HepG2 (cell line): ENCODE measurements around the gene PXDC1. TPM values are rescaled to one million over a fixed set of nuclear protein-coding genes. Genes with fewer than 3 reads are reported as not detected.

Source experiments
- DMTF1 ChIP-seq: sonication (generic); formaldehyde crosslinking; IDR thresholded peaks from 2 replicates; pipeline ENCODE4 v1.4.0; 2020; ENCODE audit warnings: mild to moderate bottlenecking, missing genetic modification reagents
- FOXA1 ChIP-seq, 2 experiments: fragments of 450-650 bp in 1 of 2; sonication (generic) in 1 of 2; formaldehyde crosslinking in 1 of 2; IDR thresholded peaks; 2 replicates each; pipeline versions ENCODE4 v1.4.0 to v1.6.1; 2016 to 2020; ENCODE audit warnings: missing genetic modification reagents in 1 of 2
- HES4 ChIP-seq: sonication (generic); formaldehyde crosslinking; IDR thresholded peaks from 2 replicates; pipeline ENCODE4 v1.9.0; 2021; ENCODE audit warnings: mild to moderate bottlenecking, missing genetic modification reagents, borderline replicate concordance
- HOXA3 ChIP-seq: sonication (generic); formaldehyde crosslinking; IDR thresholded peaks from 2 replicates; pipeline ENCODE4 v1.5.0; 2020; ENCODE audit warnings: missing genetic modification reagents
- ISL2 ChIP-seq: sonication (generic); formaldehyde crosslinking; IDR thresholded peaks from 2 replicates; pipeline ENCODE4 v1.5.0; 2020; ENCODE audit warnings: missing genetic modification reagents
- MIER2 ChIP-seq: IDR thresholded peaks from 2 replicates; pipeline ENCODE4 v1.6.1; 2016; ENCODE audit warnings: missing biosample characterization, missing genetic modification reagents
- MLX ChIP-seq: IDR thresholded peaks from 2 replicates; pipeline ENCODE4 v1.6.1; 2016
- NFKB2 ChIP-seq: sonication (generic); formaldehyde crosslinking; IDR thresholded peaks from 2 replicates; pipeline ENCODE4 v1.4.0; 2020; ENCODE audit warnings: missing genetic modification reagents, borderline replicate concordance
- PHF20 ChIP-seq: sonication (generic); formaldehyde crosslinking; IDR thresholded peaks from 2 replicates; pipeline ENCODE4 v1.5.0; 2020; ENCODE audit warnings: mild to moderate bottlenecking, missing genetic modification reagents
- RFX5 ChIP-seq: IDR thresholded peaks from 2 replicates; pipeline ENCODE4 v1.6.1; 2011; ENCODE audit warnings: low read depth, low read length, improper control_type of control experiment
- TCF12 ChIP-seq, 2 experiments: fragments of 450-650 bp in 1 of 2; sonication (generic) in 1 of 2; formaldehyde crosslinking in 1 of 2; IDR thresholded peaks; 2 replicates each; pipeline versions ENCODE4 v1.6.1 to v1.8.0; 2017 to 2022; ENCODE audit warnings: antibody characterized with exemption in 1 of 2, mild to moderate bottlenecking in 1 of 2, missing genetic modification reagents in 1 of 2, moderate library complexity in 1 of 2
- TERF1 ChIP-seq: sonication (generic); formaldehyde crosslinking; IDR thresholded peaks from 2 replicates; pipeline ENCODE4 v1.8.0; 2022; ENCODE audit warnings: mild to moderate bottlenecking, missing genetic modification reagents, moderate library complexity
- ZBTB8A ChIP-seq: sonication (generic); formaldehyde crosslinking; IDR thresholded peaks from 2 replicates; pipeline ENCODE4 v1.4.0; 2020; ENCODE audit warnings: mild to moderate bottlenecking, low read depth, missing genetic modification reagents, borderline replicate concordance
- ZNF136 ChIP-seq: sonication (generic); formaldehyde crosslinking; IDR thresholded peaks from 2 replicates; pipeline ENCODE4 v1.8.1; 2022; ENCODE audit warnings: low read depth, mild to moderate bottlenecking, moderate library complexity, missing genetic modification reagents
- ZNF143 ChIP-seq: sonication (generic); formaldehyde crosslinking; IDR thresholded peaks from 2 replicates; pipeline ENCODE4 v1.4.0; 2020; ENCODE audit warnings: missing genetic modification reagents
- ZNF30 ChIP-seq: sonication (generic); formaldehyde crosslinking; IDR thresholded peaks from 2 replicates; pipeline ENCODE4 v1.5.0; 2020; ENCODE audit warnings: mild to moderate bottlenecking, missing genetic modification reagents
- ZNF354B ChIP-seq: sonication (generic); formaldehyde crosslinking; IDR thresholded peaks from 2 replicates; pipeline ENCODE4 v1.8.0; 2022; ENCODE audit warnings: mild to moderate bottlenecking, missing genetic modification reagents
- ZNF432 ChIP-seq: sonication (generic); formaldehyde crosslinking; IDR thresholded peaks from 2 replicates; pipeline ENCODE4 v1.5.0; 2020; ENCODE audit warnings: missing genetic modification reagents, mild to moderate bottlenecking, borderline replicate concordance
- ZSCAN21 ChIP-seq: sonication (generic); formaldehyde crosslinking; IDR thresholded peaks from 2 replicates; pipeline ENCODE4 v1.8.0; 2022; ENCODE audit warnings: mild to moderate bottlenecking, missing genetic modification reagents, moderate library complexity, borderline replicate concordance
- polyA plus RNA-seq, 8 experiments: library from polyadenylated mRNA; depleted of rRNA in 3 of 8; stranded (reverse) in 7 of 8; unstranded in 1 of 8; fragments of >200 nt; fragmentation: Illumina TruSeq in 4 of 8; extraction: Trizol in 4 of 8; gene quantifications; 2 replicates each; pipeline versions ENCODE4 v1.2.1 to v1.2.3, GENCODE V29; 2011 to 2016; ENCODE audit warnings: low read depth in 4 of 8, missing spikeins in 1 of 8, mixed read lengths in 1 of 8; ENCODE audit not compliant: insufficient read depth in 1 of 8
- total RNA-seq, 5 experiments: library from RNA; depleted of rRNA; stranded (reverse); fragments of >200 nt; fragmentation: Illumina TruSeq; extraction: Trizol; gene quantifications; 2 replicates each; pipeline ENCODE4 v1.2.3, GENCODE V29; 2016; ENCODE audit warnings: low read depth in 1 of 5
- TF ChIP-seq, protein P1 (sequence below): sonication (generic); formaldehyde crosslinking; IDR thresholded peaks from 2 replicates; pipeline ENCODE4 v1.5.0; 2020; ENCODE audit warnings: missing genetic modification reagents
- TF ChIP-seq, protein P2 (sequence below): sonication (generic); formaldehyde crosslinking; IDR thresholded peaks from 2 replicates; pipeline ENCODE4 v1.5.1; 2020; ENCODE audit warnings: missing genetic modification reagents, mild to moderate bottlenecking, borderline replicate concordance

The PXDC1 gene
- total and polyA plus RNA-seq, 2 of the 13 experiments (the other 11 are each of a cell fraction or from before 2014, with no cell fraction given), result 32.4 to 34.7 TPM

DNA sequence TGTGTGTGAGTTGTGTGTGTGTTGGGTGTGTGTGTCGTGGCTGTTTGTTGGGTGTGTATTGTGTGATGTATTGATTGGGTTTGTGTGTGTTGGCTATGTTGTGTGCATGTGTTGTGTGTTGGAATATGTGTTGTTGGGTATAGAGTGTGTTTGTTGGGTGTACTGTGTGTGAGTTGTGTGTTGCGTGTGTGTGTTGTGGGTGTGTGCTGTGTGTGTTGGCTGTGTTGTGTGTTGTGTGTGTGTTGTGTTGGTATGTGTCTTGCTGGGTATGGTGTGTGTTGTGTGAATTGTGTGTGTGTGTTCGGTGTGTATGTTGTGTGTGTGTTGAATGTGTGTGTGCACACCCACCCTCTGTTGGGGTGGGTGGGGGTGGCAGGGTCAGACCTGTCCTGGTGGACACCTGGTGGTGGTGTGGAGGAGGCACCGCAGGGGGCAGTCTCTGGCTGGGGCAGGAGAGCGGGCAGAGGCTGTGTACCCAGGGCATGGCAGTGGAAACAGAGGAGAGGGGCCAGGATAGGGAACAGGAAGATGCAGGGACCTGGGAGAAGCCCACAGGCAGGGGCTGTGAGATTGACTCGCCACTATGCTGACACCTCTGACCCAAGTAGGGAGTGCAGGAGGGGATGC, 25.5 kb upstream of the PXDC1 start (continued):
- TF ChIP-seq TCF12 (IDR thresholded peaks at IDR 0.05), result no peak
- no peak for TF ChIP-seq TCF12 (CRISPR knock-in tag; IDR thresholded peaks at IDR 0.05)
- no peak for TF ChIP-seq RFX5
- TF ChIP-seq ZBTB8A (CRISPR knock-in tag), result no peak
- no peak for TF ChIP-seq PHF20 (CRISPR knock-in tag)
- TF ChIP-seq ZNF30 (CRISPR knock-in tag), result no peak
- TF ChIP-seq MLX (CRISPR knock-in tag), result no peak
- TF ChIP-seq ZNF143, result no peak
- TF ChIP-seq NFKB2 (CRISPR knock-in tag), result 0 out of 2 replicates have a peak, but pooled peaks have one; percentile 65
- no peak for TF ChIP-seq ZNF432 (CRISPR knock-in tag)
- TF ChIP-seq ISL2 (CRISPR knock-in tag), result no peak
- TF ChIP-seq HOXA3 (CRISPR knock-in tag), result no peak; the same call in 1 of the 2 replicates
- no peak for TF ChIP-seq ZNF354B (CRISPR knock-in tag)
- TF ChIP-seq MIER2 (CRISPR knock-in tag), result no peak
- TF ChIP-seq ZNF136, result no peak
- peak; percentile 65 for TF ChIP-seq FOXA1 (IDR thresholded peaks at IDR 0.05)
- TF ChIP-seq FOXA1 (CRISPR knock-in tag; IDR thresholded peaks at IDR 0.05), result no peak
- TF ChIP-seq, protein P1, sequence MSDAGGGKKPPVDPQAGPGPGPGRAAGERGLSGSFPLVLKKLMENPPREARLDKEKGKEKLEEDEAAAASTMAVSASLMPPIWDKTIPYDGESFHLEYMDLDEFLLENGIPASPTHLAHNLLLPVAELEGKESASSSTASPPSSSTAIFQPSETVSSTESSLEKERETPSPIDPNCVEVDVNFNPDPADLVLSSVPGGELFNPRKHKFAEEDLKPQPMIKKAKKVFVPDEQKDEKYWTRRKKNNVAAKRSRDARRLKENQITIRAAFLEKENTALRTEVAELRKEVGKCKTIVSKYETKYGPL (CRISPR knock-in tag), result no peak
- TF ChIP-seq HES4 (CRISPR knock-in tag), result no peak
- TF ChIP-seq ZSCAN21 (CRISPR knock-in tag), result 0 out of 2 replicates have a peak, but pooled peaks have one; percentile 18
- TF ChIP-seq DMTF1 (CRISPR knock-in tag), result no peak
- TF ChIP-seq, protein P2, sequence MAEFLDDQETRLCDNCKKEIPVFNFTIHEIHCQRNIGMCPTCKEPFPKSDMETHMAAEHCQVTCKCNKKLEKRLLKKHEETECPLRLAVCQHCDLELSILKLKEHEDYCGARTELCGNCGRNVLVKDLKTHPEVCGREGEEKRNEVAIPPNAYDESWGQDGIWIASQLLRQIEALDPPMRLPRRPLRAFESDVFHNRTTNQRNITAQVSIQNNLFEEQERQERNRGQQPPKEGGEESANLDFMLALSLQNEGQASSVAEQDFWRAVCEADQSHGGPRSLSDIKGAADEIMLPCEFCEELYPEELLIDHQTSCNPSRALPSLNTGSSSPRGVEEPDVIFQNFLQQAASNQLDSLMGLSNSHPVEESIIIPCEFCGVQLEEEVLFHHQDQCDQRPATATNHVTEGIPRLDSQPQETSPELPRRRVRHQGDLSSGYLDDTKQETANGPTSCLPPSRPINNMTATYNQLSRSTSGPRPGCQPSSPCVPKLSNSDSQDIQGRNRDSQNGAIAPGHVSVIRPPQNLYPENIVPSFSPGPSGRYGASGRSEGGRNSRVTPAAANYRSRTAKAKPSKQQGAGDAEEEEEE (CRISPR knock-in tag), result no peak
- no peak for TF ChIP-seq TERF1 (CRISPR knock-in tag)
